Measurements from ENCODE around the gene CRYZ.
"Not testable (repeated sequence)": the region's sequence is repeated elsewhere in the genome, so short reads cannot be mapped to it uniquely, and the experiment has no call there.

The CRYZ gene

GRCh38 chr1:74677926-74678325 lies 54.9 kb downstream of the CRYZ start:
- no peak overlapping the region for H3K4me3 ChIP-seq (ENCODE audit: low read depth, low read length)
- DNase-seq (ENCODE audit: low read depth) = no peak
- TF ChIP-seq, protein P1, sequence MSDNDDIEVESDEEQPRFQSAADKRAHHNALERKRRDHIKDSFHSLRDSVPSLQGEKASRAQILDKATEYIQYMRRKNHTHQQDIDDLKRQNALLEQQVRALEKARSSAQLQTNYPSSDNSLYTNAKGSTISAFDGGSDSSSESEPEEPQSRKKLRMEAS (IDR thresholded peaks at IDR 0.05; ENCODE audit: low read depth, low read length) = no peak
- TF ChIP-seq MYC (IDR thresholded peaks at IDR 0.05; ENCODE audit: low read depth, low read length) = no peak
- TF ChIP-seq POLR2A (IDR thresholded peaks at IDR 0.05; ENCODE audit: extremely low read depth, insufficient read length) = no peak
- no peak for TF ChIP-seq CTCF (IDR thresholded peaks at IDR 0.05; ENCODE audit: low read depth, low read length)

DNA sequence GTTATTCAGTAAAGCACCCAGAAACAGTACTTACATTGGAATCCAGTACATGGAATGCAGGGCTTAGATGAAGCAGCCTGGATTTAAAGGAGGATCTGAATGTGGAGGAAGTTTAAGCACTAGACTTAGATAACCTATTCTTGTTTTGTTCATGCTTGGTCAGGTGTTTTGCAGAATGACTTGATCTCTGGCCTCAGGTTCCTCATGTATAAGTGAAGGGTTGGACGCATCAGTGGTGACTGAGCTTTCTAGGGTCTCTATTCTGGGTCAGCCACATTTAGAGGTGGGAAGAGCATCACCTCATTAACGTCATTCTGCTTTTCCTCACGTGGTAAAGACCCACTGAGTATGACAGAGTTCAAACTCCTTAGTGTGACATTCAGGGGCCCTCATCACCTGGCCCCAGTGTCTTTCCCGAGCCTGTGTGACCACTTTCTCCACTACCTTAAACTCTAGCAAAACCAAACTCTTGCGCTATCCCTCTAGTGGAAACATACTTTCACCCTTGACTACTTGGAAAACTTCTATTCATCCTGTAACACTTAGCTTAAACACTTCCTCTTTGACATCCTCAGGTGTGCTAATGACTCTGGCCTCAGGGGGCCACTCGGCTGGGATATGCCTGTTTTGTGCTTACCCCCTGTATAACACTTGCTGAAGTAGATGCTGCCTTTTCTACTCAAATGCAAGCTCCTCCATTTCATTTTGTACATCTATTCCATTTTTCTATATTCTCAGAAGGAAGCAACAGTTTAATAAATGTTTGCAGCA lies 58.4 kb downstream of the CRYZ start:
- no peak overlapping the region for H3K4me3 ChIP-seq (ENCODE audit: low read depth, low read length)
- TF ChIP-seq CTCF (IDR thresholded peaks at IDR 0.05; ENCODE audit: low read depth, low read length) (no peak), MYC (IDR thresholded peaks at IDR 0.05; ENCODE audit: low read depth, low read length) (no peak), POLR2A (IDR thresholded peaks at IDR 0.05; ENCODE audit: extremely low read depth, insufficient read length) (no peak)
- TF ChIP-seq, protein P1 (IDR thresholded peaks at IDR 0.05; ENCODE audit: low read depth, low read length) = no peak
- no peak for DNase-seq (ENCODE audit: low read depth)

GRCh38 chr1:74673351-74674111 lies 59.3 kb downstream of the CRYZ start, which contains the start of gene ERICH3:
TSS of gene ERICH3 (minus strand) at chr1:74673792. CDS start at chr1:74673519, 273 bp downstream.
- no peak within 1 kb of the TSS for H3K4me3 ChIP-seq (ENCODE audit: low read depth, low read length)

GRCh38 chr1:74670866-74671265 lies 62.0 kb downstream of the CRYZ start:
- DNase-seq (ENCODE audit: low read depth); H3K4me3 ChIP-seq (ENCODE audit: low read depth, low read length): not testable (repeated sequence)

More at GRCh38 chr1:74673351-74674111, 59.3 kb downstream of the CRYZ start, which contains the start of gene ERICH3:
- no peak for DNase-seq (ENCODE audit: low read depth)
- TF ChIP-seq MYC (IDR thresholded peaks at IDR 0.05; ENCODE audit: low read depth, low read length) = no peak
- TF ChIP-seq CTCF (IDR thresholded peaks at IDR 0.05; ENCODE audit: low read depth, low read length) = no peak
- TF ChIP-seq, protein P1 (IDR thresholded peaks at IDR 0.05; ENCODE audit: low read depth, low read length) = no peak
- no peak for TF ChIP-seq POLR2A (IDR thresholded peaks at IDR 0.05; ENCODE audit: extremely low read depth, insufficient read length)
